Hematopoietic multipotent progenitor cell treated with erythropoietin and hydrocortisone succinate and interleukin-3 and kit ligand, for 8 days (in vitro differentiated cells): ENCODE data around the gene SUGCT.

ENCODE experiments used
- DNase-seq: peaks from one replicate; pipeline ENCODE4 v3.0.0-alpha.2; 2015

SUGCT gene

DNA sequence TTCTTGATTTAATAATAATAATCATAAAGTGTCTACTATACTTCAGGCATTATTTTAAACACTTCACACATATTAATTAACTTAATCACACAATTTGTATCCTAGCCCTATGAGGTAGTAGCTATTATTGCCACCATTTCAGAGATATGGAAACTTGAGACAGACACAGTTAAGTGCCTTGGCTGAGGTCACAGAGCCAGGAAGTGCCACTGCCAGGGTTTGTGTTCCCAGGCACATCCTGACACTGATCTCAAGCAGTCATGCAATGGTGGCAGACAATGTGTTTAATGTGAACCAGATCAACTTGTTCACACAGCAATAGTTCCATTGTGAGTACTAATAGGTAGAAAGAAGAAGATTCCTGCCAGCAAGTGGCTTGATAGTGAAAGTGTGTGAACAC lies 666.0 kb downstream of the SUGCT start:
- no peak for DNase-seq

DNA sequence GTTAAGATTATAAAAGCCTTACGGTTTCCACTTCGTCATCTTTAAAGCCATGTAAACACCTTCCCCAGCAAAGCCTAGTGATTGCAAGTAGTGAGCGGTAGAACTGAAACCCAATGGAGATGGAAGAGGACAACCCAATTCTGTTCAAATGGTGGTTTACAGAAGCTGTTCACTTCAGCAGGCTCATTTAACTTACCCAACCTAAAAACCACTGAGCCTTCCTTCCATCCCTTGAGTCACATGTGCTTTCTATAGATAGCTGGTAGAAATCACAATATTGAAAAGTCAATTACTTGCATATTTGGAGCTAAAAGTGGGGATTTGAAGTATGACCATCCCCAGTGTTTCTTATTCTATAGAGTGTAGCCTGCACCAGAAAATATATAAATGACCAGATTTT lies 667.7 kb downstream of the SUGCT start:
- DNase-seq = no peak

DNA sequence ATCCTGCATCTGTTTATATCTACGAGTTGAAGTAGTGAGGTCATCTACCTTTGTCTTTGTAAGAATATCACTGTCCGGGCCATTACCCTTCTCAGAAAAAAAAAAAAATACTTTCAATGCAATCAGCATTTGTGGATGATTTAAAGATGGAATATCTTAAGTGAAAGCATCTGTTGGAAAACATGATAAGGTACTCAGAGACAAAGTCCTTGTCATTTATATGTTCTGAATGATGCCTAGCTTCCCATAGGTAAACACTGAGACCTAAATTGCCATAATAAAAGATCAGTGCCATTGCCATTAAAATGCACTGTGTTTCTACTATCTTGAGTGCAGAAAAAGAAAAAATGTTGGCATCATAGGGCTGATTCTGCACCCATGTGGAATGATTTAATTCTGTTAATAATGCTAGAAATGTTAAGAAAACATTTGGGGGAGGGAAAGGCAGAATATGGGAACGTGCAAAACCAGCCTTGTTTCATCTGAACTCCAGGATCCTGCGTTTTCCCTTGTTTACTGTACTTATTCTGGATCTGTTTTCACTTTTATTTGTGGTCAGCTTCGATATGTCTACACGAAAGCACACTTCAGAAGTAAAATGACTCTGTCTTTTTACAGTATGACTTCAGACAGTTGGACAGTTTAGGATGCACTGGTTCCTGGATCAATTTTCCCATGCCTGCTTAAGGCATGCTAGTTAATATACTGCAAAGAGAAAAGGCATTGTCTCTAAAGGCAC lies 669.8 kb downstream of the SUGCT start:
- DNase-seq = no peak

DNA sequence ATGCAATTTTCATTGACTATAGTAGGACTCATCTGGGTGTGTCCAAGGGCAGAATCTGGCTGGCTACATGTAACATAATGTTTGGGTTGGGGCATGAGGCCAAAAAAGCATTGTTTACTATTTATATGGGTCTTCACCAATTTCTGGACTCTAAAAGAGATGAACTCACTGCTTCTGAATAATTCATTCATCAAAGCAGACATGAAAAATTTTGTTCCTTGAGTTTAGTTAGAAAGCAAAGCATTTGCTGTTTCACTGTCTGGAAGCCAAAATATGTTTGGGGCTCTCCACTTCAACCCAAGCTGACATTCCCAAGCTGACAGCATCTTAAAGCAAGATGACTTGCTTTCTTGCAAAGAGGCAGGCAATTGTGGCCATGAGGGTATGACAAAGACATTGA lies 670.6 kb downstream of the SUGCT start:
- no peak for DNase-seq

DNA sequence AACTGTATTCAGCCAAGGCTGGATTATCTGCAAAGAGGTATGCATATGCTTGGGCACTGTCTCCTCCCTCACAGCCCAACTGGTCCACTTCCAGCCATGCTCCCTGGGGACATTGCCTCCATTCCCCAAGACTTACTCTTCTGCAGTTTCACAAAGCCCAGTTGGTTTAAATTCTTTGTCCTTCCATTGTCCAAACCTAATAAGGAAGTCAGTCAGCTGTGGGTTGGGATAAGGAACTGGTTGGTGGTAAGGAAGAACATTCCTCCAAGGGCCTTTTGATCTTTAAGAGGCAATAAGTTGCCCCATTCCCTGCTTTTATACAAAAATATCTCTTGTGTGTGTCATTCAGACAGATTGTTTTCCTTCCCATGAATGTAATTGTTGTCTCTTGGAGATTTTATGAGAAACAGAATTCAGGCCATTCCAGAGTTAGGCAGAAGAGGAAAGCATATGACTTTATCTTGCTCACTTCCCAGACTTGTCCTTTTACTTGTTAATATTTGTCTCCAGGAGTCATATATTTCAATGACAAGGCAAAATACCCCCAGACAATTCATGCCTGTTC lies 673.7 kb downstream of the SUGCT start:
- DNase-seq = no peak

DNA sequence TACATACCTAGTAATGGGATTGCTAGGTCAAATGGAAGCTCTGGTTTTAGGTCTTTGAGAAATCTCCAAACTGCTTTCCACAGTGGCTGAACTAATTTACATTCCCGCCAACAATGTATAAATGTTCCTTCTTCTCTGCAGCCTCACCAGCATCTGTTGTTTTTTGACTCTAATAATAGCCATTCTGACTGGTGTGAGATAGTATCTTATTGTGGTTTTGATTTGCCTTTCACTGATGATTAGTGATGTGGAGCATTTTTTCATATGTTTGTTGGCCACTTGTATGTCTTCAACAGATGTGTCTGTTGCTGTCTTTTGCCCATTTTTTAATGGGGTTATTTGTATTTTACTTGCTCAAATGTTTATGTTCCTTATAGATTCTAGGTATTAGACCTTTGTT lies 675.5 kb downstream of the SUGCT start:
- no peak for DNase-seq

DNA sequence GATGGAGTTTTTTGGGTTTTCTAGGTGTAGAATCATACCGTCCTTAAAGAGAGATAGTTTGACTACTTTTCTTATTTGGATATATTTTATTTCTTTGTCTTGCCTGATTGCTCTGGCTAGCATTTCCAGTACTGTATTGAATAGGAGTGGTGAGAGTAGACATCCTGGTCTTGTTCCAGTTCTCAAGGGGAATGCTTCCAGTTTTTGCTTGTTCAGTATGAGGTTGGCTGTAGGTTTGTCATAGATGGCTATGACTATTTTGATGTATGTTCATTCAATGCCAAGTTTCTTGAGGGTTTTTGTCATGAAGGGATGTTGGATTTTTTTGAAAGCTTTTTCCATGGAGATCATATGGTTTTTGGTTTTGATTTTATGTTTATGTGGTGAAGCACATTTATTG lies 676.9 kb downstream of the SUGCT start:
- DNase-seq = no peak

DNA sequence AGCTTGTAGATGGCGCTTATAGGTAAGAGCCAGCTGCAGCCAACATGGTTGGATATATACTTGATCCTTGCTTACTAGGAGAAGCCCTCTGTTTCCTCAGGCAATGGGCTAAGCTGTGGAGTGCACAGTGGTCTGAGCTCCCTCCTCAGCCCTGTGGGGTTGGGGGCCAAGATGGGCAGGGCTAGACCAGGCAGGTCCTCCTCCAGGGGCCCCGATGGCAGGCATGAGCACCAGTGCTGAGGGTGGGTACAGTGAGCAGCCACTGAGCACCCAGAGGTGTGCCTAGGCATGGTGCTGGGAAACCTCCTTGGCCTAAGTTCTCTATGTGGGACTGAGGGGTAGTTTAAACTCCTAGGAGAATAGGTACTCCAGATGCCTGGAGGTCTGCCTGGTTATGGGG lies 680.2 kb downstream of the SUGCT start:
- DNase-seq = no peak

DNA sequence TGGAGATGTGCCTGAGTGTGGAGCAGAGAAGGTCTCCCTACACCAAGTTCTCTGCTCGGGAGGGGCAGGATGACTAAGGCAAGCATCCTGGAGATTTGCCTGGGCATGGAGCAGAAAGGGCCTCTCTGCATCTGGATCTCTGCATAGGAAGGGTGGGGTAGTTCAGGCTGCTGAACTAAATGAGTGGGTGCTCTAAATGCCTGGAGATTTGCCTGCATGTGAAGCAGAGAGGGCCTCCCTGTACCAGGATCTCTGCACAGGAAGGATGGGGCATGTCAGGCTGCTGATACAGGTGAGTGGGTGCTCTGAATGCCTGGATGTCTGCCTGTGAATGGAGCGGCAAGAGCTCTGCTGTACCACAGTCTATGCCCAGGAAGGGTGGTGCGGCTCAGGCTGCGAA lies 680.7 kb downstream of the SUGCT start:
- DNase-seq = no peak

DNA sequence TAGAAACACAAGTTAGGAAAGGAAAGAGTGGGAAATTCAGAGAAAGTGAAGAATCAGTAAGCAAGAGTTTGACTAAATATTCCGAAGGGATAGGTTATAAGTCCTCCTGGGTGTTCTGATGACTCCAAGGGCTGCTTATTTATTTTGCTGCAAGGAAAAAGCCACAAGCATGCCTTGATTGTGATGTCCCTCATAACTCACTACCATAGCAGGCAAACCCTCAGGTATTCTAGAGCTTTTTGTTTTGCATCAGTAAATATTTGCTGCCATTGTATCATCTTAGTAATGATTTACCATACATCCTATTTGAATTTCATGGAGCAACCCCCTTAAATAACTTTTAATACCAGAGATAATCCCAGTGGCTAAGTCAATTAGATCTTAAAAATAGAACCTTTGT lies 688.1 kb downstream of the SUGCT start:
- no peak for DNase-seq

DNA sequence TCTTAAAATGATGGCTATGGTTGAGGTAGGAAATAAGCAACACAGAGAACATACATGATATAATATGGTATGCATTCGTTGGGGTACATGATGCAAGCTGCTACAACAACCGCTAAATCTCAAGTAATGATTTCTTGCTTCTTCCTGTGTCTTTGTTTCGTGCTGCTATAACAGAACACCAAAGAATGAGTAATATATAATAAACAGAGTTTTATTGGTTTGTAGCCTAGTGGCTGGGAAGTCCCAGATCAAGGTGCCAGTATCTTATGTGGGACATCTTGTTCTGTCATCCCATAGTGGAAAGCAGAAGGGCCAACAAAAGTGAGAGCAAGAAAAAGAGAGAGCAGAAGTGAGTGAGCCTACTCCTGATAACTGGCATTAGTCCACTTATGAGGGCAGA lies 689.7 kb downstream of the SUGCT start:
- DNase-seq = no peak

DNA sequence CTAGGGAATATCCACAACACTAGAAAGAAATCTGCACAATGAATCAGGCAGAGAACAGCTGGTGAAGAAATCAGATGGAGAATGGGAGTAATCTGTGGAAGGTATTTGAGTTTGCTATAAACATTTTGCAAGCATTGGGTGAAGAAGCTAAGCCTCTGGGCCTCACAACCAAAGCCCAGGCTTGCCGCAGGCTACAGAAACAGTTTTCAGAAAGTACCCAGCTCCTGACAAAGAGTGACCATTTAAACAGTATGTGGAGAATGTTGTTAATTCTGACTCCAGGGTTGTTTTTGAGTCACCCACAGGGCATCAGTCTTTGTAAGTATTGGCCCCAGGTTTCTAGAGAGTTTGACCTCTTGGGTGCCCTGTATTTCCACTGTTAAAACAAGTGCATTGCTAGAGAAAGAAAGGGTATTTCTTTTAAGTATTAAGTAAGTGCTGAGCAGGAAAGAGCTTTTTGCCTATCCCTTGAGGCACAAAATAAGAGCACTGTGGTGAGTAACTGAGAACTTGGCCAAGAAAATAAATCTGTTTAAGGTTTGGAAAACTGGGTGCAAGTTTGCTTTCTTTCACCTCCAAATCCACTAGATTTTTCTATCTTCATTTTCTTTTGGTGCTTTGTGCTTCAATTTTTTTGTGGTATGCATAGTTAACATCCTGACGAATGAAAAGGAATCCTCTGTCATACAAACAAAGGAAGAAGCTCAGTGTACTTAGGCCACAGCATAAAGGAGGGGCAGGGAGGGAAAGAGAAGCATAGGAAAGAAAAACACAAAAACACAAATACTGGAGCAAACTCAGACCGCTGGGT lies 691.8 kb downstream of the SUGCT start:
- no peak for DNase-seq

DNA sequence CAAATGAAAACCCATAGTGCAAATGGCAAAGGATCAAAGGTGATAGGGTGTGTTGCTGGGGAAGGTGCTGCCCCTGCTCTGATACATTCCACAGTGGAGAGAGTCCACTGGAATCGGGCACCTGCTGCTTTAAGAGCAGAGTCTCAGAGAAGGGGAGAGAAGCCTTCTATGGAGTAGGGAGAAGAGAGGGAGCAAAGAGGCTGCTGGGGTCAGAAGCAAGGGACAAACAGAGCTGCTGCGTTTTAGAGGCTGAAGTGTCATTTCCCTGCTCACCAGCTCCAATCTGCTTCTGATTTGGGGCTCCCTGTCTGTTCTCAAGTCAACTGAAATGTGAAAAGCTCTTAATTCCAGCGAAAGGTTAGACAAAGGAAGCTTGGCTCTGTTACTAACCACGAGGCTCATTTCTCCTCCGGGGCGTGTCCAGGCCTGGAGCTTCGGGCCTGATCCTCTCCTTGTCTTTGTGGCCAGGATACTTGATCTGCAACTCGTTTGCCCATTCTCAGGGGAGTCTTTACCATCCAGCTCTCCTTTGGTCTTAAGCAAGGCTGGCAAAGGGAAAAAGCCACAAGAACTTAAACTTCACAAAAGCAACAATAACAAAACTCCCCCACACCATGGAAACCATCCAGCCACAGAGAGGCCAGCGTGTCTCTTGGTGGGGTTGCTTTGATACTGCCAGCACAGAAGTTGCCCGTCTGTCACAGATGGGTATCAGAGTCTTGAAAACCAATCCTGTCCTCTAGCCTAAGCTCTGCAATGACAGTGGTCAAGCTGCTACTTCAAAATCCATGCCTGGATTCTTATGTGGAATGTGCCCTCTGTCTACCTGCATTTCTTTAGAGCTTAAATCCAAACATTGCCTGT lies 692.6 kb downstream of the SUGCT start:
- DNase-seq = no peak

DNA sequence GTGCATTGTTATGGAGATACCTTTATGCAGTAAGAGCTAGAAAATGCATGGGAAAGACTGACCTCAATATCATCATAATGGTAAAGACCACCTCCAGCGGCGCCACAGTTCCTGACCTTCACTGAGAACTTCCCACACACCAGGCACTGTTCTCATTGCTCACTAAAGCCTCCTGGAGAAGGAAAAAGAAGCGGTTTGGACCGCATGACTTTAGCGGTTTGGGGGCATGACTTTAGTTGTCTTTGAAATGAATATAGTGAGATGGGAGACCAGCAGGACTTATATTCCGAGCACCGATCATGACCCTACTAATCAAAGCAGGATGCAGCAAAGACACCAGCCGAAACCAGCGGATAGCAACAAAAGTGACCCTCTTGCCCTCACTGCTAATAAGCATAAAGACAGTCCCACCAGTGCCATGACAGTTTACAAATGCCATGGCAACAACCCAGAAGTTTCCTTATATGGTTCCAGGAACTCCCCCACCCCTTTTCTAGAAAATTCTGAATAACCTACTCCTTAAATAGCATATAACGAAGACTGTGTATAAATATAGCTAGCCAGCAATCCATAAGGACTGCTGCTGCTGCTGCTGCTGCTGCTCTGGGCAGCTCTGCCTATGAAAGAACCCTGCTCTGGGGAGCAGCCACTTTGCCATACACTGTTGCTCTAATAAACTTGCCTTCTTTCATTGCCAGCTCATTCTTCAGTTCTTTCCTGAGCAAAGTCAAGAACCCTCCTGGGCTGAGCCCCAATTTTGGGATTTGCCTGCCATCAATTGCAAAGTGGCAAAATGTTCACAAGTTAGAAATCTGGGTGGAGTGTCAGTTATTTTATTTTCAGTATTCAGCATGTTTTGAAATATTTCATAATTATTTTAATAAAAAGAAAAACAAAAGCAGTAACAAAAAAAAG lies 694.1 kb downstream of the SUGCT start:
- no peak for DNase-seq

DNA sequence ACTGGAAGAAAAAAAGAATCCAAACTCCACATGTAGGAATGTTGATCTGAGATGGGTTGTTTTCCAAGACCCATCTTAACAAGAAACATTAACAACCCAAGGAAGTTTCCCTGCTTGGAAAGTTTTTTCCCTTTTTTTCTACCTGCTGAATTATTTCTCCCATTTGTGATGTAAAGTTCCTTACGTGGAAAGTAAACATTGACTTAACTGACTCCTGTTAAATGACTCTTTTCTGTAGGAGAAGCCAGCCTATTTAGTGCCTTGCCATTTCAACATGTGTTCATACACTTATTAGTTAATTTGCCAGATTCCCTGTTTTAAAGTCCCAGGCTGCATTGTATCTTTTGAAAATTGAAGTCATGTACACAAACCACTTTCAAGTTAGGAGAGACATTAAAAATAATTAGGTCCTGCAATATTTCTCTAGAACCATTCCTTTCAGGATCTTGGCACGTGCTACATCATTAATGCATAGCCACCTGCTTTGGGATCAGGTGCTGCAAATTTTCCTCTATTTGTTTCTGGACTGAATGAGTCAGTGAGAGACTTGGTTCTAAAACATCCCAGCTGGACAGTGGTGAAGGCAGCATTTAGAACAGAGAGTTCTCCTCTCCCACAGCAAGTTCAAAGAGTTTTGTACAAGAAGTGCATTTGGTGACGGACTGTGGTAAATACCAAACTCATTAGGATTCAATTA lies 698.5 kb downstream of the SUGCT start:
- no peak for DNase-seq

DNA sequence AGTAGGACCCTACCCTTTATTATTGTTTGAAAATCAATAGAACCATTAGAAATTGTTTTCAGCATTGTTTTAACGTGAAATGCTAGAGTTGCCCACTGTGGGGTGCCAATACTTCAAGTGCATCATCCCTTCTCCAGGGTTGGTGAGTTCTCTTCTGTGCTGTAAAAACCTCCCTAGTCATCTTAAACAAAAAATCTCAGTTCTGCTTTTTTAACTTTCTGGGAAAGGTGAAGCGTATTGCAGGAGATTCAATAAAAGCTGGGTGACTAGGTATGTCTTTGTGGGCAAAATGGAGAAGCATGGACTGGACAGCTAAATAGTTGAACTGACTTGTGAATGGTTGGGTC lies 699.1 kb downstream of the SUGCT start:
- no peak for DNase-seq

DNA sequence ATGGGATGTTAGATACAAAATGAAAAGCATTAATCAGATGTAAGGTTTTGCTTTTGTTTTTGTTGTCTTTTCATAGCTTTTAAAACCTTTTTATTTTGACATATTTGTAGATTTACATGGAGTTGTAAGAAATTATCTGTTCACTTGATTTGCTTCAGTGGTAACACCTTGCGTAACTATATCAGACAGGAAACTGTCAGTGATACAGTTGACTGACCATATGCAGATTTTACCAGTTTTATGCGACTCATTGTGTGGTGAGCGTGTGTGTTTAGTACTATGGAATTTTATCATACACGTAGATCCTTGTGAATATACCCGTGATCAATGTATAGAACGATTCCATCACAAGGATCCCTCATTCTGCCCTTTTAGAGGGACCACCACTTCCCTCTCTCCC lies 701.4 kb downstream of the SUGCT start:
- DNase-seq = no peak

DNA sequence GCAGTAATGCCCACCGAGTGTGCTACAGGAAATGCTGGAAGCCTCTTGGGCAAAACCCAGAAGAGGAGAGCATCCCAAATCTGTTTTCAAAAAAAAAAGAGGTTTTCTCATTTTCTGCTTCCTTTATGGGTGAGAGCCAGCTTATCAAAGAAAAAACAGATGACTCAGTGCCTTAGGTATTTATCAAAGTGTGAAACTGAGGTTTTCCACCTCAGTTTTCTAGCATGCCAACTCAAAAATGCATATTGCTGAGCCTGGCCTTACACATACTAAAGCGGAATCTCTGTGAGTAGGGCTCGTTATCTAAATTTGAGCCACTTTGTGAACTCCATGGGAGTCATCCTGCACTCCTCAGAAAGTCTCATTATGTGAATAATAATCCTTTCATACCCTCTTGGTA lies 705.1 kb downstream of the SUGCT start:
- no peak for DNase-seq

DNA sequence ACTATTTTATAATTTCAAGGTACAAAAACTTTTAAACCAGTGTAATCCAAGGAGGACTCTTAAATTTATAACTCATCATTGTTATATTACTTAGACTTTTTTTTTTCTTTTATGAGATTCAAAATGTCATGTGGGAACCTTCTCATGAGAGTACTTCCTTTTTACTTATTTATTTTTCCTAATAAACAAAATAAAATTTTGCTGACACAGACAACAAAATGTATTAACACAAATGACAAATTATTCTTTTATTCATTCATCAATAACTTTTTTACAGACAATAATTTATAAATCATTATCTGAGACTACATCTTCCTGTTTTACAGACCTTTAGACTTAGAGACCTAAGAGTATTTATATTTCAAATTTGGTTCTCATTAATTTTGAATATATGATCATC lies 706.2 kb downstream of the SUGCT start:
- DNase-seq = no peak

DNA sequence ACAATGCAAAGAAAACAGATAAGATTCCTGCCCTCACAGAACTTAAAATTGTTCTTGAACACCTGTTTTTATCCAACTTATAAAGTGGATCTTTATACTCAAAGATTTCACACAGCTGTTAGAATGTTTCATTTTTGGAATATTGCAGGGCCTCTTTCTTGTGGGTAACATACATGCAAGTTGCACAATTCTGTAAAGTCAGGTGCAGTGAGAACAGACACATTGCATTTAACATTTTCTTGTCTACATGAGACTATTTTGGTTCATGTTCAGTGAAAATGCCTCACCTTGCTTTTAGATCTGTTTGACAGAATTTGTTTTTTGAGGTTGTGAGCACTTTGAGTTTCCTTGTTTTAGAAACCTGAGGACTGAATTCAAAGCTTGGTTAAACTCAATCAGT lies 707.8 kb downstream of the SUGCT start:
- no peak for DNase-seq

DNA sequence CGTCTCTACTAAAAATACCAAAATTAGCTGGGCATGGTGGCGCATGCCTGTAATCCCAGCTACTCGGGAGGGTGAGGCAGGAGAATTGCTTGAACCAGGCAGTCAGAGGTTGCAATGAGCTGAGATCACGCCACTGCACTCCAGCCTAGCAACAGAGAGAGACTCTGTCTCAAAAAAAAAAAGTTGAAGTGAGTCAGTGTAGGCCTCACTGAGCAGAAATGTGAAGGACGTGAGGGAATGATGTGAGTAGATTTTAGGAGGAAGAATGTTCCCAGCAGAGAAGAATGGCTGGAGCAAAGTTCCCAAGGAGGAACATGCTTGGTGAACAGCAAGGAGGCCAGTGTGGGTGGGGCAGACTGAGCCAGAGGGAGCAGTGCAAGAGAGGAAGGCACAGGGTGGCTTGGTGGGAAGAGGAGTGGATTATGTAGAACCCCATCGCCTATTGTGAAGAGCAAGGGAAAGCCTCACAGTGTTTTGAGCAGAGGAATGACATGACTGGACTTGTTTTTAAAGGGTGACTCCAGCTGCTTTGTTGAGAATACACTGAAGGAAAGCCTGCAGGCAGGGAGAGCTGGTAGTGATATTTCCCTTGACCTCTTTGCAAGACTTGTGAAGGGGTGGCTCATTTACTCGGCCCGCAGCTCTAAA lies 708.7 kb downstream of the SUGCT start:
- DNase-seq = no peak
